ENCODE measurements around the gene CNGB1.
"Not testable (repeated sequence)": the region's sequence is repeated elsewhere in the genome, so short reads cannot be mapped to it uniquely, and the experiment has no call there.

CNGB1 gene

DNA sequence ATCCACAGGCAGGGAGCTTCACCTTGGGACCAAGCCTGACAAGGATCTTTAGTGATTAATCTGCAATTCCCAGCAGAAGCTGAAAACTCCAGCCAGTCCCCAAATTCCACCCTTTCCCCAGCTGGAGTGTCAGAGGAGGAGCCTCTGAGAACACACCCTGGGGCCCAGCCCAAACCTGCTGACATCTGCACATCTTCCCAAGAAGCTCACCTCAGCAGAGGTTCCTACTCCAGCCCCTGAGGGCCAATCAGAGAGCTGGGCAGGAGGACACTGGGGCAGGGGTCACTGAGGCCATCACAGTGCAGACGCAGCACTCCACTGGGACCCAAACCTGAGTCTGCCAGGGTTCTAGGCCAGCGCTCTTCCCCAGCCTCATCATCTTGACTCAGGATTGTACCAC is 44.9 kb downstream of the CNGB1 start:
- DNase-seq (ENCODE audit: low read depth): no peak

- DNase-seq (ENCODE audit: low read depth): no peak
Observed at GRCh38 chr16:57925310-57925709, 45.6 kb downstream of the CNGB1 start.

GRCh38 chr16:57924514-57924913 is 46.4 kb downstream of the CNGB1 start:
- no peak for DNase-seq (ENCODE audit: low read depth)

DNA sequence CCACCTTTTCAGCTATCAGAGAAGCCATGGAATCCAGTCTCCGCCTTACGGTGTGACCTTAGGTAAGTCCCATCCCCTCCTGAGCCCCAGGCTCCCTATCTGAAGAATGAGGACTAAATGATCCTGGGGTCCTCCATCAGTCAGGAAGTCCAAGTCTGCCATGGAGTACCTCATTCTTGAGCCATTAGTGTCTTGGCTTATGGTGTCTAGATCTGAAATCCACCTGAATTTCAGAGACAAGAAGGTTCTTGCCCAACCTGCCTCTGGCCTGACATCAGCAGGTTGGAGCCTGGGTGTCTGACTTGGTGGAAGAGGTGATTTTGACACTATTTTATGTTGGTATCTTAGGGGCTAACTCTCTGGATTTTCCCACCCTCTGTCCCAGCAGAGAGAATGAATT is 47.1 kb downstream of the CNGB1 start:
- DNase-seq (ENCODE audit: low read depth): no peak

- DNase-seq (ENCODE audit: low read depth): no peak
Observed at GRCh38 chr16:57923418-57923817, 47.5 kb downstream of the CNGB1 start.

GRCh38 chr16:57920880-57921229 is 50.1 kb downstream of the CNGB1 start:
- no peak for DNase-seq (ENCODE audit: low read depth)

DNA sequence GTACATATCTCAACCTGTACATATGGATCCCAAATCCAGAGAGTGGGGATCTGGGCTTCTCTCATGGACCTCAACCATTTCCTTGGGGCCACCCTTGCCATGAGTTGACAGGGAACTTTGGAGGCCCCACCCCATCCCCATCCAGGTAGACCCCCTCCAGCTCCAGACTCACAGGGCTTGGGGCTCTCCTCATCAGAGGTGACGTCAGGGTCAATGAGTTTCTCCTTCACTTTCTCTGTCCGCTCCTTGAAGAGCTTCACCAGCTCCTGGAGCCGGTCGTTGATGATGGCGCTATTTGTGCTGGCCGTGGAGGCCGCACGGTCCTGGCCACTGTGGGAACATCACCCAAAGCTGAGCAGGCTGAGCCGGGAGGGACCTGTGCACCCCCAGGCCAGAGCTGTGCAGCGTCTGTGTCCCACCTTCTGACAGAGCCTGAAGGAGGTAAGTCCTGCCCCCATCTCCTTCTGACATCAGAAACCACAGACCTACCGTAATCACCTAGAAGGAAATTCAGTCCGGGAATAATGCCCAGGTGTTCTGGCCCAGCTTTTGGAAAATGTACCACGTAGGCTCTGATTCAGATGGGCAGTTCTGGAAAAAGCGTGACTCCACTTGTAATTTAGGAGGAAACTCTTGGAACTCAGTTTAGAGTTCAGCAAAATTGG is 50.6 kb downstream of the CNGB1 start:
- DNase-seq (ENCODE audit: low read depth): no peak

- no peak for DNase-seq (ENCODE audit: low read depth)
Observed at GRCh38 chr16:57918994-57919393, 51.9 kb downstream of the CNGB1 start.

DNA sequence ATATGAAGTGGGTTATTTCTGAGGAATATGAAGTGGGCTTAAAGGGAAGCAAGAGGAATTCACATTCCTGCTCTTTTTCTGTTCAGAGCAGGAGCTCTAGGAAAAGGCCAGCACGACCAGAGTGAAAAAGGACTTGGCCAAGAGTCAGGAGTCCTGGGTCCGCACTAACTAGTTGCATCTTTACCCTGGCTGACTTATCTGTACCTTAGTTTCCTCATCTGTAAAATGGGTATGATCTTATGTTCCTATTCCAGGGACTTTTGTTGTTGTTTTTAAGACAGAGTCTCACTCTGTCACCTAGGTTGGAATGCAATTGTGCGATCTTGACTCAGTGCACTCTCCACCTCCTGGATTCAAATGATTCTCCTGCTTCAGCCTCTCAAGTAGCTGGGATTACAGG is 52.5 kb downstream of the CNGB1 start:
- no peak for DNase-seq (ENCODE audit: low read depth)

DNA sequence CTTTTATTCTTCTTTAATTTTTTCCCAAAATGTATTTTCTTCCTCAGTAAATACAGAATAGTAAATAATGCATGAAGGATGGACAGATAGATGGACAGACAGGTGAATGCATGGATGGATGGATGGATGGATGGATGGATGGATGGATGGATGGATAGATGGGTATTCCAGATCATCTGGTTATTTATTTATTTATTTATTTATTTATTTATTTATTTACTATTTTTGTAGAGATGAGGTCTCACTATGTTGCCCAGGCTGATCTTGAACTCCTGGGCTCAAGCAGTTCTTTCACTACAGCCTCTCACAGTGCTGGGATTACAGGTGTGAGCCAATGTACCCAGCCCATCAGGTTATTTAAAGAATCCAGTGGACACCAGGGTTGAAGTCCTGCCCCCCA is 53.0 kb downstream of the CNGB1 start:
- DNase-seq (ENCODE audit: low read depth): not testable (repeated sequence)

DNA sequence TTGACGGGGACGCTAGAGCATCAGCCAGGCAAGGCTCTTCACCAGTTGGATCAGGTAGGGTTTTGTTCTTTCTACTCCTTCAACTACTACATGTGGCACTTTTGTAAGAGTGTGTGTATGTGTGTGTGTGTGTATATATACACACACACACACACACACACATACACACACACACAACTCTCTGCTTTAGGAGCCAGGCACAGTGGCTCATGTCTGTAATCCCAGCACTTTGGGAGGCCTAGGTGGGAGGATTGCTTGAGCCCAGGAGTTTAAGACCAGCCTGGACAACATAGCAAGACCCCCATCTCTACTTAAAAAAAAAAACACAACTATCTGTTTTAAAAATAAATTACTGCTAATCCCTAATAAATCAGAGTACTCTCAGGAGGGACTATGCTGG is 53.4 kb downstream of the CNGB1 start:
- not testable (repeated sequence) for DNase-seq (ENCODE audit: low read depth)

DNA sequence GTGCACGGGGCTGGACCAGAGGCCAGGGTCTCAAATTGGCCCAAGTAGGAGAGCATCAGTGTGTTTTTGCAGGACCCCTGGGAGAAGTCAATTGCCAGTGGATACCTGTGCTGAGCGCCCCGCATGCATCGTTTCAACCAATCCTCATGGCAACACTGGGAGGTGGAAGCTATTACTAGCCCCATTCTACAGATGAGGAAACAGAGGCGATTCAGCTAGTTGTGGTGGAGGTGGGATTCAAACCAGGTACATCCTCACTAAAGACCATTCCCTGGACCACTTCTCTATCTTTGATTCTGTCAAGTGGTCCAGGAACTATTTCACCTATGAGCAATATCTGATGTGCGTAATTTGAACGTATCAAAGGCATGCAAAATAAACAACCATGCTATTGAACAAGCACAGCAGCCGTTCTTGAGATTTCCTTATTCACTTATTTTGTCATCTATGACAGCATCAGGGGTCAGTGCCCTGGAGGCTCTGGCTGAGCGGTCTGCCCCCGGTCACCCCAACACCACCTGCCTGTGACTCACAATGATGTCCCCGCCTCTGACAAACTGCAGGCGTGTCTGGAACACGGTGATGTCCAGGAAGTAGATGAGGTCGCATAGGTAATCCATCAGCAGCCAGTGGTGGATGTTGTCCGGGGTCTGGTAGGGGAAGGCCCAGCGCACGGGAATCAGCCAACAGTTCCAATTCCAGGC is 54.0 kb downstream of the CNGB1 start:
- DNase-seq (ENCODE audit: low read depth): no peak

- no peak for DNase-seq (ENCODE audit: low read depth)
Observed at GRCh38 chr16:57915811-57916488, 55.0 kb downstream of the CNGB1 start.

- DNase-seq (ENCODE audit: low read depth): no peak
Observed at GRCh38 chr16:57915267-57915666, 55.7 kb downstream of the CNGB1 start.

- DNase-seq (ENCODE audit: low read depth): no peak
Observed at GRCh38 chr16:57914244-57915173, 56.4 kb downstream of the CNGB1 start.

- DNase-seq (ENCODE audit: low read depth): no peak
Observed at GRCh38 chr16:57912529-57913260, 58.2 kb downstream of the CNGB1 start.

GRCh38 chr16:57911743-57912142 is 59.2 kb downstream of the CNGB1 start:
- DNase-seq (ENCODE audit: low read depth): no peak

DNA sequence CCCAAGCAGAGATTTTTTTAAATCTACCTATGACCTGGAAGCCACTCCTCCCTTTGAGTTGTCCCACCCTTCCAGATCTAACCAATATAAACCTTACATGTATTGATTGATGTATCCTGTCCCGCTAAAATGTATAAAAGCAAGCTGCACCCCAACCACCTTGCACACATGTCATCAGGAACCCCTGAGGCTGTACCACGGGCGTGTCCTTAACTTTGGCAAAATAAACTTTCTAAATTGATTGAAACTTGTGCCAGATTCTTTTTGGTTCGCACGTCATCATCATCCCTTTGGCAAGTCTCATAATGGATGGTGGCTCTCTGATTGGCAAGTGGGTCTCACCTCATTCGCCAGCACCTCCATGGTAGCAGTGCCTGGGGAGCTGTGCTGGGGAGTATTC is 60.2 kb downstream of the CNGB1 start:
- DNase-seq (ENCODE audit: low read depth): no peak

DNA sequence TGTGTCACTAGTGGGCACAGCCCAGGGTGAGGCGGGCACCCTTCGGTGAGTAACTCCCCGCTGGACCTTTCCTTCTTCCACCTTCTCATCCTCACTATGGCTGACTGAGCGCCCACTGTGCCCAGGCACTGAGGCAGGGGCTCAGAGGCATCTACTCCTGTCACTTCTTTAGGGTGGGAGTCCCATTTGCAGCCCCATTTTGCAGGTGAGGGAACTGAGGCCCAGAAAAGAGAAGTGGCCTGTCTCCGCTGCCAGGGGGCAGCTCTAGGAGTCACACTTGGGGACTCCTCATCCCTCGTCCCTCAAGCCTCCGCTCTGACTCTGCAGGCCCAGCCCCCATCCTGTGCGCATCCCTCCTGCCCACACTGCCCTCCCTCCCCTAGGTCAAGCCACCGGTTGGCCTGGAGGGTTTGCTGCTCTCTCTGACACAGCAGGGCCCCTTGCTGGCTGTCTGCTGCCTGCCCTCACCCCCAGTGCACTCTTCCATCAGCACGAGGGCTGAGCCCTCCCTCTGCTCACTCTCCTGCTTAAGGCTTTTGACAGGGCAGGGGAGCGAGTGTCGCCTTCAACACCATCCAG is 62.4 kb downstream of the CNGB1 start:
- DNase-seq (ENCODE audit: low read depth): no peak

DNA sequence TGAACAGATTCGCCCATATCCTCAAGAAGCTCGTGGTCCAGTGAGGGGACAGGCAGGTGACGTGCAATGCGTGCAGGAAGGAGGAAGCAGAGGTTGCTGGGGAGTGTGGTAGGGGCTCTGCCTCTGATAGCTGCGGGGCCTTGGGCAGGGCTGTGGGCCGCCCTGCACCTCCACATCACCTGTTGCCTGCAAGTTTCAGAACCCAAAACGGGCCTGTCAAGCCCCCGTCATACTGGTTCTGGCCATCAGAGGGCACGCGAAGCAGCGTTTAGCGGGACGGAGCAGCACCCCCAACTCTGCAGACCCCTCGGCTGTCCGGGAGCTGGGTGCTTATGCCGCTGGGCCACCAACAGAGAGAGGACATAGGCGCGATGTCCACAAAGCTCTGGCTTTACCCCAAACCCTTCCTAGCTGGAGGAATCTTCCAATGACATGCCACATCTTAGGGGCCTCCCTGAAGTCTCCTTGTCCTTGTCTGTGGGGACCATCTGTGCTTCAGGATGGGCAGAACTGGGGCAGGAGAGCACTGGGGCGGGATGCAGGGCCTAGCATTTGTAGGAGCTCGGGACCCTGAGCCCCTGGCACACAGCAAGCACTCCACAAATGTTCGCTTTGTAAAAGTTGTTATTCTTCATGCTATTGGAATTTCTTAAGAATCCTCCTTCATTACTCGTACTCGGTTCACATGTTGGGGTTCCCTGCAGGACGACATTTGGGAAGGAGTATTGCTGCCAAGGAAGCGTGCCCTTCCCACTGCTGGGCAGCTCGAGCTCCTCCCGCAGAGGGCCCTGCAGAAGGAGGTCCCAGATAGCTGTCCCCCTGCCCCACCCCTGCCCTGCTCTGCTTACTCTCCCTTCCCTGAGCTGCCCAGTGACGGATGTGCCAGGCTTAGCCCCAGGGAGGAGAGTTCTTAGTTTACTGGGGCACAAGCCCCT is 64.3 kb downstream of the CNGB1 start:
- DNase-seq (ENCODE audit: low read depth): peak; percentile 11
